Measurements from ENCODE around the gene CNGB1.
"Not testable (repeated sequence)": the region's sequence is repeated elsewhere in the genome, so short reads cannot be mapped to it uniquely, and the experiment has no call there.

The CNGB1 gene

GRCh38 chr16:57948027-57948426 lies 22.9 kb downstream of the CNGB1 start:
- no peak for DNase-seq
- H3K27ac ChIP-seq: no peak overlapping the region
- no peak overlapping the region for H3K4me3 ChIP-seq (ENCODE audit: low read depth, low read length)
- in situ Hi-C loops (cut with HindIII; ENCODE audit: low pct_ligation_motif_present, low sequenced_read_pairs): no loop called here
- no peaks in the 10 kb centered on the region for H3K27me3 ChIP-seq (replicated peaks)
- H3K36me3 ChIP-seq (replicated peaks): no peaks in the 10 kb centered on the region
- no peak for TF ChIP-seq CTCF (IDR thresholded peaks at IDR 0.05; ENCODE audit: low read depth, low read length, missing control alignments)

- Histone ChIP-seq H3K27me3 (replicated peaks) (no peaks in the 10 kb centered on the region), H3K36me3 (replicated peaks) (no peaks in the 10 kb centered on the region), H3K4me3 (ENCODE audit: low read depth, low read length) (no peak overlapping the region), H3K27ac (no peak overlapping the region)
- DNase-seq: no peak
- no peak for TF ChIP-seq CTCF (IDR thresholded peaks at IDR 0.05; ENCODE audit: low read depth, low read length, missing control alignments)
- in situ Hi-C loops (cut with HindIII; ENCODE audit: low pct_ligation_motif_present, low sequenced_read_pairs): no loop called here
These were observed 23.7 kb downstream of the CNGB1 start for GRCh38 chr16:57947261-57947660.

- Histone ChIP-seq H3K27me3 (replicated peaks) (no peaks in the 10 kb centered on the region), H3K4me3 (ENCODE audit: low read depth, low read length) (no peak overlapping the region), H3K36me3 (replicated peaks) (no peaks in the 10 kb centered on the region), H3K27ac (no peak overlapping the region)
- in situ Hi-C loops (cut with HindIII; ENCODE audit: low pct_ligation_motif_present, low sequenced_read_pairs): no loop called here
- TF ChIP-seq CTCF (IDR thresholded peaks at IDR 0.05; ENCODE audit: low read depth, low read length, missing control alignments): no peak
- no peak for DNase-seq
These were observed 24.6 kb downstream of the CNGB1 start for GRCh38 chr16:57946181-57946801.

- Histone ChIP-seq H3K27ac (no peak overlapping the region), H3K4me3 (ENCODE audit: low read depth, low read length) (no peak overlapping the region), H3K36me3 (replicated peaks) (no peaks in the 10 kb centered on the region), H3K27me3 (replicated peaks) (no peaks in the 10 kb centered on the region)
- DNase-seq: no peak
- in situ Hi-C loops (cut with HindIII; ENCODE audit: low pct_ligation_motif_present, low sequenced_read_pairs): no loop called here
- peak; percentile 37 for TF ChIP-seq CTCF (IDR thresholded peaks at IDR 0.05; ENCODE audit: low read depth, low read length, missing control alignments)
These were observed 25.2 kb downstream of the CNGB1 start for GRCh38 chr16:57945740-57946138.

- no peak for DNase-seq
- Histone ChIP-seq H3K27me3 (replicated peaks) (no peaks in the 10 kb centered on the region), H3K27ac (no peak overlapping the region), H3K36me3 (replicated peaks) (no peaks in the 10 kb centered on the region), H3K4me3 (ENCODE audit: low read depth, low read length) (no peak overlapping the region)
- no peak for TF ChIP-seq CTCF (IDR thresholded peaks at IDR 0.05; ENCODE audit: low read depth, low read length, missing control alignments)
- in situ Hi-C loops (cut with HindIII; ENCODE audit: low pct_ligation_motif_present, low sequenced_read_pairs): no loop called here
These were observed 25.8 kb downstream of the CNGB1 start for GRCh38 chr16:57944970-57945739.

- DNase-seq; H3K4me3 ChIP-seq (ENCODE audit: low read depth, low read length); H3K27me3 ChIP-seq (replicated peaks); H3K27ac ChIP-seq; H3K36me3 ChIP-seq (replicated peaks); in situ Hi-C loops (cut with HindIII; ENCODE audit: low pct_ligation_motif_present, low sequenced_read_pairs): not testable (repeated sequence)
These were observed 27.5 kb downstream of the CNGB1 start for GRCh38 chr16:57943381-57943780.

GRCh38 chr16:57941901-57942300 lies 29.0 kb downstream of the CNGB1 start:
- H3K27me3 ChIP-seq (replicated peaks); H3K4me3 ChIP-seq (ENCODE audit: low read depth, low read length); DNase-seq; H3K27ac ChIP-seq; in situ Hi-C loops (cut with HindIII; ENCODE audit: low pct_ligation_motif_present, low sequenced_read_pairs); H3K36me3 ChIP-seq (replicated peaks): not testable (repeated sequence)

All from brain microvascular endothelial cell (primary cell).